GM23338 (cell line): ENCODE results near the gene TFF1.

ENCODE experiments used
- CREB1 ChIP-seq: fragments of 250-450 bp; sonication (Bioruptor Pico); IDR thresholded peaks from 2 replicates; pipeline ENCODE4 v1.5.0; 2020; ENCODE audit warnings: low read depth, mild to moderate bottlenecking, moderate library complexity
- CTCF ChIP-seq, 2 experiments: fragments of 200-600 bp in 1 of 2; sonication (generic) in 1 of 2; conservative IDR thresholded peaks; 2 replicates each; pipeline versions ENCODE4 v1.5.1 to v1.6.1; 2016 to 2017; ENCODE audit warnings: antibody characterized with exemption in 2 of 2, low read depth in 2 of 2, mild to moderate bottlenecking in 2 of 2, moderate library complexity in 1 of 2
- ETS1 ChIP-seq: IDR thresholded peaks from 2 replicates; pipeline ENCODE4 v1.6.1; 2016; ENCODE audit warnings: antibody characterized with exemption
- EZH2 ChIP-seq: fragments of 200-600 bp; sonication (generic); IDR thresholded peaks from one replicate; pipeline ENCODE4 v1.8.0; 2017; ENCODE audit warnings: antibody characterized with exemption, mild to moderate bottlenecking, low read depth; ENCODE audit not compliant: unreplicated experiment
- EZH2phosphoT487 ChIP-seq: fragments of 200-600 bp; sonication (generic); IDR thresholded peaks from one replicate; pipeline ENCODE4 v1.8.1; 2018; ENCODE audit warnings: antibody characterized with exemption; ENCODE audit not compliant: unreplicated experiment
- JUNB ChIP-seq: IDR thresholded peaks from one replicate; pipeline ENCODE4 v1.6.1; 2016; ENCODE audit warnings: antibody characterized with exemption; ENCODE audit not compliant: unreplicated experiment
- NANOG ChIP-seq: IDR thresholded peaks from 2 replicates; pipeline ENCODE4 v1.6.1; 2016; ENCODE audit warnings: antibody characterized with exemption, borderline replicate concordance
- POLR2AphosphoS5 ChIP-seq: IDR thresholded peaks from 2 replicates; pipeline ENCODE4 v1.6.1; 2016; ENCODE audit warnings: antibody characterized with exemption, low read depth
- ZNF114 ChIP-seq: fragments of 250-450 bp; sonication (Bioruptor Pico); IDR thresholded peaks from 2 replicates; pipeline ENCODE4 v1.5.0; 2020; ENCODE audit warnings: mild to moderate bottlenecking, moderate library complexity
- ZNF331 ChIP-seq: fragments of 250-450 bp; sonication (Bioruptor Pico); IDR thresholded peaks from 2 replicates; pipeline ENCODE4 v1.5.0; 2020; ENCODE audit warnings: low read depth, mild to moderate bottlenecking, moderate library complexity
- ZNF462 ChIP-seq: fragments of 250-450 bp; sonication (Bioruptor Pico); IDR thresholded peaks from 2 replicates; pipeline ENCODE4 v1.5.0; 2020; ENCODE audit warnings: mild to moderate bottlenecking, moderate library complexity
- TF ChIP-seq, protein P1 (sequence below): IDR thresholded peaks from one replicate; pipeline ENCODE4 v1.6.1; 2018; ENCODE audit warnings: antibody characterized with exemption; ENCODE audit not compliant: unreplicated experiment

GRCh38 chr21:42377951-42378340 lies 11.6 kb upstream of the TFF1 start:
- TF ChIP-seq CTCF (conservative IDR thresholded peaks at IDR 0.05; ENCODE audit: low read depth in 2 of 2) (no peak), EZH2phosphoT487 (no peak), EZH2 (no peak), POLR2AphosphoS5 (no peak), CREB1 (CRISPR knock-in tag) (no peak), ETS1 (no peak), ZNF462 (CRISPR knock-in tag) (no peak), JUNB (no peak), ZNF114 (CRISPR knock-in tag) (no peak), NANOG (no peak), ZNF331 (CRISPR knock-in tag) (no peak)
- TF ChIP-seq, protein P1, sequence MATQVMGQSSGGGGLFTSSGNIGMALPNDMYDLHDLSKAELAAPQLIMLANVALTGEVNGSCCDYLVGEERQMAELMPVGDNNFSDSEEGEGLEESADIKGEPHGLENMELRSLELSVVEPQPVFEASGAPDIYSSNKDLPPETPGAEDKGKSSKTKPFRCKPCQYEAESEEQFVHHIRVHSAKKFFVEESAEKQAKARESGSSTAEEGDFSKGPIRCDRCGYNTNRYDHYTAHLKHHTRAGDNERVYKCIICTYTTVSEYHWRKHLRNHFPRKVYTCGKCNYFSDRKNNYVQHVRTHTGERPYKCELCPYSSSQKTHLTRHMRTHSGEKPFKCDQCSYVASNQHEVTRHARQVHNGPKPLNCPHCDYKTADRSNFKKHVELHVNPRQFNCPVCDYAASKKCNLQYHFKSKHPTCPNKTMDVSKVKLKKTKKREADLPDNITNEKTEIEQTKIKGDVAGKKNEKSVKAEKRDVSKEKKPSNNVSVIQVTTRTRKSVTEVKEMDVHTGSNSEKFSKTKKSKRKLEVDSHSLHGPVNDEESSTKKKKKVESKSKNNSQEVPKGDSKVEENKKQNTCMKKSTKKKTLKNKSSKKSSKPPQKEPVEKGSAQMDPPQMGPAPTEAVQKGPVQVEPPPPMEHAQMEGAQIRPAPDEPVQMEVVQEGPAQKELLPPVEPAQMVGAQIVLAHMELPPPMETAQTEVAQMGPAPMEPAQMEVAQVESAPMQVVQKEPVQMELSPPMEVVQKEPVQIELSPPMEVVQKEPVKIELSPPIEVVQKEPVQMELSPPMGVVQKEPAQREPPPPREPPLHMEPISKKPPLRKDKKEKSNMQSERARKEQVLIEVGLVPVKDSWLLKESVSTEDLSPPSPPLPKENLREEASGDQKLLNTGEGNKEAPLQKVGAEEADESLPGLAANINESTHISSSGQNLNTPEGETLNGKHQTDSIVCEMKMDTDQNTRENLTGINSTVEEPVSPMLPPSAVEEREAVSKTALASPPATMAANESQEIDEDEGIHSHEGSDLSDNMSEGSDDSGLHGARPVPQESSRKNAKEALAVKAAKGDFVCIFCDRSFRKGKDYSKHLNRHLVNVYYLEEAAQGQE, result no peak
